HG03159 (cell line): ENCODE results near the gene PPP2R5B.

Source experiments
- ATAC-seq: cut with Tn5 transposase; IDR thresholded peaks from one replicate; pipeline ENCODE4 v1.9.1; 2021; ENCODE audit warnings: mild to moderate bottlenecking, moderate library complexity; ENCODE audit not compliant: unreplicated experiment

Gene PPP2R5B

GRCh38 chr11:64888729-64889511, 35.6 kb upstream of the PPP2R5B start:
- ATAC-seq, result no peak

- ATAC-seq, result no peak
These were observed 34.0 kb upstream of the PPP2R5B start for GRCh38 chr11:64890522-64890939.

- ATAC-seq, result no peak
These were observed 33.2 kb upstream of the PPP2R5B start for GRCh38 chr11:64891215-64891848.

- no peak for ATAC-seq
These were observed 32.6 kb upstream of the PPP2R5B start for GRCh38 chr11:64891880-64892279.

- no peak for ATAC-seq
These were observed 32.1 kb upstream of the PPP2R5B start for GRCh38 chr11:64892411-64892831.

- ATAC-seq, result no peak
These were observed 31.7 kb upstream of the PPP2R5B start for GRCh38 chr11:64892838-64893193.

- ATAC-seq, result no peak
These were observed 31.1 kb upstream of the PPP2R5B start for GRCh38 chr11:64893194-64894069.

GRCh38 chr11:64894070-64894811, 30.2 kb upstream of the PPP2R5B start:
- ATAC-seq, result no peak

GRCh38 chr11:64894812-64895452, 29.6 kb upstream of the PPP2R5B start:
- ATAC-seq, result no peak

- ATAC-seq, result no peak
These were observed 28.0 kb upstream of the PPP2R5B start for GRCh38 chr11:64896448-64897022.

- ATAC-seq, result no peak
These were observed 27.0 kb upstream of the PPP2R5B start for GRCh38 chr11:64897381-64898075.

GRCh38 chr11:64898076-64898445, 26.4 kb upstream of the PPP2R5B start:
- no peak for ATAC-seq

GRCh38 chr11:64898541-64898940, 25.9 kb upstream of the PPP2R5B start:
- no peak for ATAC-seq

GRCh38 chr11:64900263-64900678, 24.2 kb upstream of the PPP2R5B start:
- no peak for ATAC-seq

GRCh38 chr11:64900774-64901173, 23.7 kb upstream of the PPP2R5B start:
- ATAC-seq, result no peak

GRCh38 chr11:64902102-64902900, 22.2 kb upstream of the PPP2R5B start:
- no peak for ATAC-seq

GRCh38 chr11:64903291-64903833, 21.1 kb upstream of the PPP2R5B start:
- no peak for ATAC-seq
